Measurements from ENCODE around the gene CACNA2D4. TPM values are rescaled to one million over a fixed set of nuclear protein-coding genes. Genes with fewer than 3 reads are reported as not detected.
A peak's percentile ranks its signal among the peaks of the same experiment; 100 is the strongest.

CACNA2D4 gene
- total RNA-seq, 1 donor from 2014 or later = 1.1 TPM

GRCh38 chr12:1907652-1908611 is 10.5 kb downstream of the CACNA2D4 start:
- ATAC-seq (no peak), DNase-seq (ENCODE audit: missing footprints) (peak; percentile 69)
- intact Hi-C loops (cut with DNase I) = no loop called here

DNA sequence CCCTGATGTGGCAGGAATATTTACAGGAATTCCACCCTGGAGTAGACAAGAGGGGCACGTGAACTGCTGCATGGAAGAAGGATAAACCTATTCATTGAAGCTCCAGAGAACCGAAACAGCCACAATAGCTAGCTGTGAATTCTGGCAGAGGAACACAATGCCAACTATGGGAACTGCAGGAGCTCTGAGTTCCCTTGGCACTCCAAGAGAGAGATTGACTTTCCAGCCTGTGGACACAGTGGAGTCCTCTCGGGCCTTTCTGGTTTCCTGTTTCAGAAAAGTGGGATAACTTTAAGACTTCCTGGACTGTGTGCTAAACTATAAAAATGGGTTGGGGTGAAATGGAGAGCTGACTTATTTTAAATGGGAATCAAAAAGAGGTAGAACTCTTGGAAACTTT is 11.9 kb downstream of the CACNA2D4 start:
- intact Hi-C loops (cut with DNase I) = no loop called here
- DNase-seq (ENCODE audit: missing footprints) (no peak), ATAC-seq (peak; percentile 60)

DNA sequence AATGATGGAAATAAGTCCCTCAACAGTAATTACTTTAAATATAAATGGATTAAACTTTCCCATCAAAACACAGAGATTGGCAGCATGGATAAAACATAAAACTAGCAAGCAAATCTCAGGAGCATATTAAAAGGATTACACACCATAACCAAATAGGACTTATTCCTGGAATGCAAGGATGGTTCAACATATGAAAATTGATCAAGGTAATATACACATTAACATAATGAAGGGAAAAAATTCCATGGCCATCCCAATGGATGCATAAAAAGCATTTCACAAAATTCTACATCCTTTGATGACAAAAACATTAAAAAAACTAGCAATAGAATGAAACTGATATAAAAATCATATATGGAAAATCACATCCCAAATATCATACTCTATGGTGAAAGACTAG is 13.6 kb downstream of the CACNA2D4 start:
- ATAC-seq (no peak), DNase-seq (ENCODE audit: missing footprints) (no peak)
- intact Hi-C loops (cut with DNase I) = no loop called here

DNA sequence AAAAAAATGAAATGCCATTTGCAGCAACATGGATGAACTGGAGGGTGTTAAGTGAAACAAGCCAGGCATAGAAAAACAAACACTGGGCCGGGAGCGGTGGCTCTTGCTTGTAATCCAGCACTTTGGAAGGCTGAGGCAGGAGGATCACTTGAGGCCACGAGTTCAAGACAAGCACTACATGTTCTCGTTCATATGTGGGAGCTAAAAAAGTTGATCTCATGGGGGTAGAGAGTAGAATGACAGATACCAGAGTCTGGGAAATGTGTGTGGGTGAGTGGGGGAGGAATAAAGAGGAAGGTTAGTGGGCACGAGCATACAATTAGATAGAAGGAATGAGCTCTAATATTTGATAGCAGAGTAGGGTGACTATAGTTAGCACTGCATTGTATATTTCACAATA is 21.5 kb downstream of the CACNA2D4 start:
- intact Hi-C loops (cut with DNase I) = no loop called here
- ATAC-seq = no peak

DNA sequence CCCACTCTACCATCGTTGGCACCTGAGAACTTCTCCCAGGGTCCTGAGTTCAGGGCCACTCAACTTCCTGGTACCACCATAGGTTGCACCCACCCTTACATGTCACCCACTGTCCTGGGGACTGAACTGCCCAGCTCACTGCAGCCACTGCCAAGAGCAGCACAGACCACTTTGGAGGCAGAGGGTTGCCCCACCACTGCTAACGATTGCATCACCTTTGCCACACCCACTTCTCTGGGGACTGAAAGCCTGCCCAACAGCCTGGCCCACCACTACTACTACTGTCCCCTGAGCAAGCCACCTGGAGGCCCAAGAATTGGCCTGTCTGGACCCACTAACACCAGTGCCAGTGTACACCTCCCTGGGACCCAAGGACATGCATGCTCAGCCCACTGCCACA is 27.6 kb downstream of the CACNA2D4 start:
- ATAC-seq (no peak), DNase-seq (ENCODE audit: missing footprints) (no peak)
- intact Hi-C loops (cut with DNase I) = no loop called here

More for the DNA sequence above, 21.5 kb downstream of the CACNA2D4 start:
- no peak for DNase-seq (ENCODE audit: missing footprints)

DNA sequence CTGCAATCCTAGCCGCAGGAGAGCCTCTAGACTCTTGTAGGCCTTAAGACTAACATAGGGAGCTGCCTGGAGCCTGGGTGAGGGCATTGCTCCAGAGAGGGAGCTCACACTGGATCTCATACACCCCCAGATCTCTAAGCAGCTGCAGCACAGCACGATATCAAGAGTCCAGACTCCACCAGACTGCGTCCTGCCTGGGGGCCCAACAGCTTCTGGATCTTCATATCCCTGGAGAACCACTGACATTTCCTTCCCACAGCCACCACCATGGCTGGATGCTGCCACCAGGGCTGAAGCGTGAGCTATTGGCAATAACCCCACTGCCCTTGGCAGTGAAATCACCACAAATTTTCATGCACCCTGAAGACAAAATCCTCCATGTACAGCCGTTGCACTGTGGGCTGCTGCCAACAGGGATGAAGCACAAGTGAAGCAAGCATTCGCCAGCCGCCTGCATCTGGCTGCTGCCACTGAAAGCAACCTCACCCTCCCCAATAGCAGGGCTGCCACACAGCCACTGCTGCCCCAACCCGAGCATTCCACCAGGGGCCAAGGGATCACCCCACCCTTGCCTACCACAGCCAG is 28.2 kb downstream of the CACNA2D4 start:
- intact Hi-C loops (cut with DNase I) = no loop called here
- no peak for ATAC-seq
- no peak for DNase-seq (ENCODE audit: missing footprints)

DNA sequence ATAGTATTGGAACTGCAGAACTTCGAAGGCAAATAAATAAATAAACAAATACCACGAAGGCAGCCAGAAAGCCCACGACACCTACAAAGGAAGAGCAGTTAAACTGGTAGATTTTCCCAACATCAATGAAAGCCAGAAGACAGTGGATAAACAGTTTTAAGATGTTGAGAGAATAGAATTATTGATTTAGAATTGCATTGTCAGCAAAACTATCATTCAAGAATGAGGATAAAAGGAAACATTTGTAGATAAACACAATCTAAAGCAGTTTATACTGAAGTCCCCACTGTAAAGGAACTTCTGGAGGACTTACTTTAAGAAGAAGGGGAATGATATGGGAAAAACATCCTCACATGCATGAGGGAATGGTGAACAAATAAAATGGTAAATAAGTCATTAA is 29.5 kb downstream of the CACNA2D4 start:
- ATAC-seq = no peak

DNA sequence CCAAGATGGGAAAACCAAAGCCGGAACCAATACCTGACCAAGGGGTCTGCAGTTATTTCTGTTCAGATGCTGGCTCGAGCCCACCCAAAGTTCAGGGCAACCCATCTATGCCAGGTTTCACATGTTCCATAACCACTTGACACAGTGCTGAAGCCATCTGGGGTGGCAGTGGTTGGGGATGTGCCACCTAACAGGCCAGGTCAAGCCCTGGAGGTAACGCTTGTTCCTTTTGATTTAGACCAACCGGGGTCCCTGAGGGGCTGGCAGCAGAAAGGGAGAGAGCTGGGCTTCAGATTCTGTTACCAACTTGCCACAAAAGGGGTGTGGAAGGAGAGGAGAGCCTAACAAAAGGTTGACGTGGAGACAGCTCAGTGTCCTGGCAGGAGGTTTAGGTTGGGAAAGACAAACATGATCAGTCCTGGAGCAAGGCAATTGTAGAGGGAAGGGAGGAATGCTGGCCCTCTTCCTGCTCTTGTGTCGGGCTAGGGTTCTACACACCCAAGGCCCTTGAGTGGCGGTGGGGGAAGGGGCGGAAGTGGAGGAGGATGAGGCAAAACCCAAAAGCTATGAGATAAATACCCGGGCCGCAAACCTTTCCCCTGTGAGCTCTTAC is 31.9 kb downstream of the CACNA2D4 start:
- intact Hi-C loops (cut with DNase I) = no loop called here
- DNase-seq (ENCODE audit: missing footprints) = no peak
- ATAC-seq = no peak

More for the DNA sequence above, 29.5 kb downstream of the CACNA2D4 start:
- DNase-seq (ENCODE audit: missing footprints) = no peak
- intact Hi-C loops (cut with DNase I) = no loop called here

- intact Hi-C loops (cut with DNase I) = no loop called here
- DNase-seq (ENCODE audit: missing footprints) (no peak), ATAC-seq (no peak)
These were observed 32.7 kb downstream of the CACNA2D4 start for GRCh38 chr12:1885599-1886245.

DNA sequence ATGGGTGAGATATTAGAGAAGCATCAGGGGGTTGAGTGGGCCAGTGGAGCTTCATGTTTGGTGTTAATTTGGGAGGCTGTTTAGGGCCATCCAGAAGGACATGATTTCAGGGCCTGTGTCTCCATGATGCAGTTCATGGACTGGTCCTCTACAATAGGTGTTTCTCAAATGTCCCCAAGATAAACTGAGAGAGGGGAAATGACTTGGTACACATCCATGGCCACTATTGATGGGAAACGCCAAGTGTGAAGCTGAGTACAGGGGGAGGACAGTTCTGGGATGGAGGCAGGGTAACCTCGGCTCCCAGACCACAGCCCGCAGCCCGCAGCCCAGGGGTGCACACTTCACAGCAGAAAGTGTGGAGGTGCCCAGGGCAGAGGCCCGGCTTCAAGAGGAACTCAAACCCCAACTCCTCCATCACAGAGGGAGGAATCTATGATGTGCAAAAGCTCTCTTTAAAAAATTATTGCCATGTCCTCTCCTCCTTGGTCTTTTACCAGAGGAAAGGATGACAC is 33.3 kb downstream of the CACNA2D4 start:
- ATAC-seq (no peak), DNase-seq (ENCODE audit: missing footprints) (no peak)
- intact Hi-C loops (cut with DNase I) = no loop called here

GRCh38 chr12:1884651-1885050 is 33.8 kb downstream of the CACNA2D4 start:
- DNase-seq (ENCODE audit: missing footprints) = no peak
- intact Hi-C loops (cut with DNase I) = no loop called here
- ATAC-seq = no peak

DNA sequence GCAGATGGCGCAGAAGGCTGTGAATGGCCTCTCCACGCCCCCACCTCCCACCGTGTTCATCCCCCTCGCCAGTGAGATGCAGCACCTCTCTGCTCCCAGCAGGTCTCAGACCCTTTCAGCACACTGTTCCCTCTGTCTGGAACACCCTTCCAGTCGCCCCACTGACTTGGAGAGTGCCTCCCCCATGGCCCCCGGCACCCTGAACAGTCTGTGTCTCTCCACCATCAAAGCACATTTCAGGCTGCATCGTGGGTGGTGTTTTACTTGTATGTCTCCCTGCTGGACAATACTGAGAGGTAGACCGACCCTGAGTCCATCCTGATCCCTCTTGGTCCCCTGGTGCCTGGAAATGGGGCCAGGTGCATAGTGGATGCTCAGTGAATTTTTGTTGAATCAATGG is 34.9 kb downstream of the CACNA2D4 start:
- no peak for ATAC-seq
- intact Hi-C loops (cut with DNase I) = no loop called here
- DNase-seq (ENCODE audit: missing footprints) = no peak

DNA sequence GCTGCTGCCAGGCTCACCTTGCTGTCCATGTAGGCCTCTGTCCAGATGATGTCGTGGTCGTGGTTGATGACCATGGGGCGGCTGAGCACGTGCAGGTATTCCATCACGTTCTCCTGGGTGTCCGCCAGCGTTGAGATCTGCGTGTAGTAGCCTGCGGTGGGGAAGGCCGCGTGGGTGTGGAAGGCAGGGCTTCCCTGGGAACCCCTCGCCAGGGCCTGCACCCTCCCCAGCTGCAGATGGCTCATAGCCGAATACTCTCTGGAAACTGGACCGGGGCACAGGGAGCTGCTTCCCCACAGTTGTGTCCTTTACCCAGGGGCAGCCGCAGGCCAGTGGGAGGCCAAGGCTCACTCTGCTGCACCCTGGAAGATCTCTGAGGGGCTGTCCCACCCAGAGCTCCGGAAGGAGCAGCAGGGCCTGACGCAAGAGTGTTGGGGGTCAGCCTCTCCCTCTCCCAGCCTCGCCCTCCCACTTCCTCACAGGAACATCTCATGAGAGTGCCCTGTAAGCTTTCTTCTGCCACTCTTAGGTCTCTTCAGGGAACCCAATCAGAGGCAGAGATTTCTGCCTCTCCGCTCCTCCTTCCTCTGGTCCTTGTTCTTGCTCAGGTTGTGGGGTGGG is 35.5 kb downstream of the CACNA2D4 start:
- intact Hi-C loops (cut with DNase I) = no loop called here
- no peak for DNase-seq (ENCODE audit: missing footprints)
- no peak for ATAC-seq

DNA sequence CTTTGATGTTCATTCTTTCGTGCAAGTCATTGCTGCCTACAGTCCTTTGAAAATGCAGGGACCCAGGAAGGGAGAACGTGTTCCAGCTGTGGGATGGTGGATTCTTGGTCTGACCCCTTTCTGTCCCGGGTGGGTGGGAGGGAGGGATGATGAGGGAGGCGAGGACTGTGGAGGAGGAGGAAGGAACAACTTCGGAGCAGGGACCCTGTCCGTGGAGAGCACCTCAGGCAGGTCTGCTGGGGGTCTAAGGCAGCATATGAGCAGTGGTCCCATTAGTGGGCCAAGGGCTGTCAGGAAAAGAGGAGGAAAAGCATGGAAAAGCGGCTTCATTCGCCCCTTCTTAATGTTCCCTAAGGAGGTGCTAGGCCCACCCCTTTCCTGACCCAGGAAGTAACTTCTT is 36.0 kb downstream of the CACNA2D4 start:
- ATAC-seq (no peak), DNase-seq (ENCODE audit: missing footprints) (no peak)
- intact Hi-C loops (cut with DNase I) = no loop called here

DNA sequence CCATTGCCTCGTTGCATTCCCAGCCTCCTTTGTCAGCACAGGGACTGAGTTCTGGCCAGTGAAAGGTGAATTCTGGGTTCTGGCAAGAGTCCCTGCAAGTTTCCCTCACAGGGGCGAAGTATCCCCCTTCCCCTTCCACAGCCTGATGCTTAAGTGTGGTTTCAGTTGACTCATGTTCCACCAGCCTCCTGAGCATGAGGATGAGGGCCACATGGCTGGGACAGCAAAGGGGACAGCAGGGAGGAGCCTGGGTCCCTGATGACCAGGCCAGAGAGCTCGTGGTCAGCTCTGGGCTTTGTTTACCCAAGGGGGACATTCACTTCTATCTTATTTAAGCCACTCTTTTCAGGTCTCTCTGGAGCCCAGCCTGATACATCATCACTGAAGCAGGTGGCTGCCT is 36.5 kb downstream of the CACNA2D4 start:
- intact Hi-C loops (cut with DNase I) = no loop called here
- no peak for ATAC-seq
- no peak for DNase-seq (ENCODE audit: missing footprints)

DNA sequence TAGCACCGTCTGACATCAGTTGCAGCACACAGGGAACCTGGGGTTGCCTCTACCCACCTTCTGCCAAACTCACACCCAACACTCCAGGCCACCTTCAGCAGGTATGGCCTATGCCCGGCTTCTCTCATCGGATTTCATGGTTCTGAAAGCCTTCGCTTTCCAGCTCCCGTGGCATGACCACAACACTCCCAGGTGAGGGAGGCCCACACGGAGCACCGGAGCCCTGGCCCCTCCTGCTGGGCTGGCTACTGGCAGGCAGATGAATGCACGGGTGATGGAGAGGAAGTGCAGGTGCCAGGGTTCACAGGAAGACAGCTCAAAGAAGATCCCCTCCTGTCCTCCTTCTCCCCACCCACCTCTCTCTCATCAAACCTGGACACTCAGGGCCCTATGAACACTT is 37.2 kb downstream of the CACNA2D4 start:
- DNase-seq (ENCODE audit: missing footprints) (no peak), ATAC-seq (no peak)
- intact Hi-C loops (cut with DNase I) = no loop called here

DNA sequence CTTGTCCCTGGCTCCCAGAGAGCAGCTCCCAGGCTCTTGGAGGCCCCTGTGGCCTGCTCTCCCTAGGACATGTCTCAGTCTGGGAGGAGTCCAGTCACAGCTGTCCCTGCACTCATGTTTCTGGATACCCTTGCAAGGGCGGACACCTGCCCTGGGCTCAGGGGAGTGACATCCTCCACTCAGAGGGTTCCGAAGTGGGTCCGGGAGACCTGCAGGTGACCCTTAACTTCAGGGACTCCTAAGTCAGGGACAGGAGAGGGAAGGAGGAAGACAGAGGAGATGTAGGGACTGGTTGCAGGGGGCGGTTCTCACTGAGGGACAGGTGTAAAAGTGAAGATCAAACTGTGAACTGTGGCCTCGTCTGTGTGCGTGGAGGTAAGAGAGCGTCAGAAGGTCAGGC is 37.6 kb downstream of the CACNA2D4 start:
- no peak for ATAC-seq
- no peak for DNase-seq (ENCODE audit: missing footprints)
- intact Hi-C loops (cut with DNase I) = no loop called here

GRCh38 chr12:1880153-1880845 is 38.2 kb downstream of the CACNA2D4 start:
- intact Hi-C loops (cut with DNase I) = no loop called here
- ATAC-seq = no peak
- no peak for DNase-seq (ENCODE audit: missing footprints)

Data from Right ventricle myocardium inferior (tissue), 1 donor.